ENCODE results near the gene ABCC1.

DNA sequence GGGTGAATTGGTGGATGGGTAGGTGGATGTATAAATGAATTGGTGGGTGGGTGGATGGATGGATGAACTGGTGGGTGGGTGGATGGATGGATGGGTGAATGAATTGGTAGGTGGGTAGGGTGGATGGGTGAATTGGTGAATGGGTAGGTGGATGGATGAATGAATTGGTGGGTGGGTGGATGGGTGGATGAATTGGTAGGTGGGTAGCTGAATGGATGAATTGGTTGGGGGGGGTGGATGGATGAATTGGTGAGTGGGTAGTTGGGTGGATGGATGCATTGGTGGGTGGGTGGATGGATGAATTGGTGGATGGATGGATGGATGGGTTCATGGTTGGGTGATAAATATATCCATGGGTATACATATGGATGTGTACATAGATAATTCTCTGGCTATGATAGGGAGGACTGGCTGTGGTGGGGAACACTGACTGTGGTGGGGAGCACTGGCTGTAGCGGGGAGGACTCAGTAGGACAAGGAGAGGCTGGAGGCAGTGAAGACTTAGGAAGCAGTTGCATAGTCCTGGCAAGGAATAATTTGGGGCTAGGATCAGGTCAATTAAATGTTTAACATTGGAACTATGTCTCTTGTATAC, 54.4 kb downstream of the ABCC1 start:
- TF ChIP-seq, protein P1, sequence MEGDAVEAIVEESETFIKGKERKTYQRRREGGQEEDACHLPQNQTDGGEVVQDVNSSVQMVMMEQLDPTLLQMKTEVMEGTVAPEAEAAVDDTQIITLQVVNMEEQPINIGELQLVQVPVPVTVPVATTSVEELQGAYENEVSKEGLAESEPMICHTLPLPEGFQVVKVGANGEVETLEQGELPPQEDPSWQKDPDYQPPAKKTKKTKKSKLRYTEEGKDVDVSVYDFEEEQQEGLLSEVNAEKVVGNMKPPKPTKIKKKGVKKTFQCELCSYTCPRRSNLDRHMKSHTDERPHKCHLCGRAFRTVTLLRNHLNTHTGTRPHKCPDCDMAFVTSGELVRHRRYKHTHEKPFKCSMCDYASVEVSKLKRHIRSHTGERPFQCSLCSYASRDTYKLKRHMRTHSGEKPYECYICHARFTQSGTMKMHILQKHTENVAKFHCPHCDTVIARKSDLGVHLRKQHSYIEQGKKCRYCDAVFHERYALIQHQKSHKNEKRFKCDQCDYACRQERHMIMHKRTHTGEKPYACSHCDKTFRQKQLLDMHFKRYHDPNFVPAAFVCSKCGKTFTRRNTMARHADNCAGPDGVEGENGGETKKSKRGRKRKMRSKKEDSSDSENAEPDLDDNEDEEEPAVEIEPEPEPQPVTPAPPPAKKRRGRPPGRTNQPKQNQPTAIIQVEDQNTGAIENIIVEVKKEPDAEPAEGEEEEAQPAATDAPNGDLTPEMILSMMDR (IDR thresholded peaks at IDR 0.05; ENCODE audit: low read depth, low read length), result no peak
- TF ChIP-seq POLR2A (IDR thresholded peaks at IDR 0.05; ENCODE audit: extremely low read depth, insufficient read length) (no peak), MYC (IDR thresholded peaks at IDR 0.05; ENCODE audit: low read depth, low read length) (no peak), MAX (IDR thresholded peaks at IDR 0.05; ENCODE audit: low read depth, low read length) (no peak)
